Stimulated activated CD4-positive, alpha-beta T cell treated with anti-CD3 and anti-CD28 coated beads, TNF-alpha, amount 100 ng/mL, for 1 hour (primary cell): ENCODE results near the gene HOXB1.

Source experiments
- DNase-seq, 3 donors: peaks; one replicate each; pipeline ENCODE4 v3.0.0-alpha.2; 2020; ENCODE audit warnings: low read depth in 3 of 3, low spot score in 1 of 3

Gene HOXB1

GRCh38 chr17:48530887-48531272 is at the start of gene HOXB1:
Gene HOXB1 (minus strand): TSS chr17:48531011. CDS start chr17:48530904, 107 bp downstream.
- DNase-seq = no peak

GRCh38 chr17:48579760-48580554 is 49.1 kb upstream of the HOXB1 start:
- DNase-seq = no peak

DNA sequence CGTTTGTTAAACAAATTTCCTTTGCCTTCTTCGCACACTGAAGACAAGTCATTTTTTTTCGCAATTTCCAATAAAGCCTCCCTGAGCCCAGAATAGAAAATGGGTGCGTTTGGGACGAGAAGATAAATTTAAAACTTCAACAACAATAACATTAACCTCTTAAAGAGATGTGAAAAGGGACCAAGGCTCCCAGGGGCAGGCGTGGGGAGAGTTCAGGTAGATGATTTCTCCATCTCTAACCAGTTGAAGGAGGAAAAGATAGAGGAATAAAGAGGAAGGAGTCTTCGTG is 48.6 kb upstream of the HOXB1 start:
- DNase-seq = no peak

GRCh38 chr17:48578616-48579470 is 48.0 kb upstream of the HOXB1 start:
- no peak for DNase-seq

DNA sequence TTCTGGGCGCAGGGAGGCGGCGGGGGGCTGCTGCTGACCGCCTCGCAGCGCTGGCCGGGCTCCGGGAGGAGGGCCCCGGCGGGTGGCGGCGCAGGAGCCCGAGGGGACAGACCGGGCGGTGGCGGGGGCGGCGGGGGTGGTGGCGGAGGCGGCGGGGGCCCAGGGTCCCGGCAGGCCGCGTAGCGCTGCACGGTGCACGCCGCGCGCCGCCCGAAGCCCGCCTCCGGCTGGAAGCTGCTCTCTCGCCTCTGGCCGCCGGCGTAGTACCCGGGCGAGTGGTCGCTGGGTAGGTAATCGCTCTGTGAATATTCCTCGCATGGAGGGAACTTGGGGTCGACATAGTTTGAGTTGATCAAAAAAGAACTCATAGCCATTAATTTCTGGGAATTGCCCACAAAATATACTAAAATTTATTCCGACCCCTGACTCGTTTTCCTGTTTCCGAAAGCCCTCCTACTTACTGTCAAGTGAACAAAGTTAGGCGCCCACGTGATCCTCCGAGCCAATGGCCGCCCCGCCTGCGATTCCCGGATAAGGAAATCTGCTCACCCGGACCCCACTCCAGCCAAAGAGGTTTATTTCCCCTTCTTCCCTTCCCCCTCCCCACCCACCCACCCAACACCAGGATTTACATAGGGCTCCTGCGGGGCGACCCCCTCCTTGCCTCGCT is 47.3 kb upstream of the HOXB1 start, which contains the start of gene HOXB4:
TSS of gene HOXB4 (minus strand) at position 405 of the 670 bp plus-strand sequence. CDS start at position 374, 31 bp downstream.
- peak in 1 of 3 donors; percentile 13 for DNase-seq

DNA sequence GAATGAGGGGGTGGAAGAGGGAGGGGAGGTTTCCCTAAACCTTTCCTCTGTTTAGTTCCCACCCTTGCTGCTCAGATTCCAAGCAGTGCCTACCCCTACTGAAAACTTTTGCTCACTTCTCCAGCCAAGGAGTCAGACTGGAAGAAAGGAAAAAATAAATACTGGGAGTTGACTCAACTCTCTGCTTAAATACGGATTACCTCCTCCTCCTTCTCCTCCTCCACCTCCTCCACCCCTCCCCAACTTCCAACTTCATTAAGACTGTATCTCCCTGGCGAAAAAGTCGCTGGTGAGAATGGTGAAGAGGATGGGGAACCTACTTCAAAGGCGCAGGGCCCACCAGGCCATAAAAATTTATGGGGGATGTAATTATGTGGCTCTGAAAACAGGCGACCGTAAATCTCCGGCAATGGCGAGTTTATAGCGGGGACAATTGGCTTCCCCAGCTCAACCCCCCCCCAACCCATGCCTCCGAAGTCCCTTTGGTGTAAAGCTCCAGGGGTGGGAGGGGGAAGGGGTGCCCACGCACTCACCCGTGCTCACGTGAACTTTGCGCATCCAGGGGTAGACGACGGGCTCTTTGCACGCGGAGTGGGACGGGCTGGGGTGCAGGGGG is 46.6 kb upstream of the HOXB1 start:
- no peak for DNase-seq

DNA sequence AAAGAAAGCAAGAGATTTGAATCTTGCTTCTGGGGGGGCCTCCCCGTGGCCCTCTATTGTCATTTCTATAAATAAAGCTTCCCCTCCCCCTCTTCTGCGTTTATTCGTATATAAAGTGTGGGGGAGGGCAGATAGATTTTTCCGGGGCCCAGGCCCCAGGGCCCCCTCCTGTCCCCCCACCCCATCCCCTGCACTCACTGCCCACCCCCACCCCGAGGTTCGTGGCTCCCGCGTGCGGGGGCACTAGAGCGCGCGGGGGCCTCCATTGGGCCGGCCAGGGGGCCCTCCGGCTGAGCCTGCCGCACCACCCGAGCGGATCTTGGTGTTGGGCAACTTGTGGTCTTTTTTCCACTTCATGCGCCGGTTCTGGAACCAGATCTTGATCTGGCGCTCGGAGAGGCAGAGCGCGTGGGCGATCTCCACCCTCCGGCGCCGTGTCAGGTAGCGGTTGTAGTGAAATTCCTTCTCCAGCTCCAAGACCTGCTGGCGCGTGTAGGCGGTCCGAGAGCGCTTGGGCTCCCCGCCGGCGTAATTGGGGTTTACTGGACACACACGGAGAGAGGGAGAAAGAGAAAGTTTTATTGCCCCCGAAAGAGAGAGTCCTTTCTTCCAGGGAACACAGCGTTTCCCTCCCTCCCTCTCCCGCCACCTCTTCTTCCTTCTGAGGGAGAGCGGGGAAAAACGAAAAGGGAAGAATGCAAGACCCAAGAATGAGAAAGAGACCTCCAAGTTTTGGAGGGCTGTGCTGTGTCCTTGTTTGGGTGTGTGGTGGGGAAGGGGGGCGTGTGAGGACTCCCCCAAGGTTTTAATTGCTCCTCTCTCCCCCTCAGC is 45.9 kb upstream of the HOXB1 start:
- no peak for DNase-seq

- DNase-seq = no peak
Measured at GRCh38 chr17:48575673-48576478, 45.1 kb upstream of the HOXB1 start.

DNA sequence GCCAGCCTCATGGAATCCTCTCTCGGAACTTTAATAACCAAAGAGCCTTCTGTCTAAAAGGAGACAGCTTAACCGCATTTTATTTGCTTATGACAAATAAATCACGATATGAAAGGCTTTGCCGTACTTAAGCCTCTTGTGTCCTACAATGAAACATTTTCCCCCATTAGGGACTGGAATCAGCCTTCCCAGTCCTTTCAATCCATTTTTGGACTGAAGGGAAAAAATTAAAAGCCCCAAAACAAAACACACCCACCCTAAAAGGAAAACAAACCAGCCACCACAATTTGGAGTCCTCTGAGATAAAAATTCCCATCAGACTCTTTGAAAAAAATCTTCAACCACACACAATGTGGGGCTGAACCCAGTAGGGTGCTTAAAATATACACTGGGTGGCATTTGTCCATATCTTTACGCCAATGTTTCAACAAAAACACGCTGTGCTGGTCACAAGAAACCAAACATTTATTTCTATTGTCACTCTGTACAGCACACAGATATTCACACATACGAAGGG is 44.3 kb upstream of the HOXB1 start:
- DNase-seq = no peak

- no peak for DNase-seq
Measured at GRCh38 chr17:48574505-48575065, 43.8 kb upstream of the HOXB1 start.

- DNase-seq = no peak
Measured at GRCh38 chr17:48571826-48572417, 41.1 kb upstream of the HOXB1 start.

DNA sequence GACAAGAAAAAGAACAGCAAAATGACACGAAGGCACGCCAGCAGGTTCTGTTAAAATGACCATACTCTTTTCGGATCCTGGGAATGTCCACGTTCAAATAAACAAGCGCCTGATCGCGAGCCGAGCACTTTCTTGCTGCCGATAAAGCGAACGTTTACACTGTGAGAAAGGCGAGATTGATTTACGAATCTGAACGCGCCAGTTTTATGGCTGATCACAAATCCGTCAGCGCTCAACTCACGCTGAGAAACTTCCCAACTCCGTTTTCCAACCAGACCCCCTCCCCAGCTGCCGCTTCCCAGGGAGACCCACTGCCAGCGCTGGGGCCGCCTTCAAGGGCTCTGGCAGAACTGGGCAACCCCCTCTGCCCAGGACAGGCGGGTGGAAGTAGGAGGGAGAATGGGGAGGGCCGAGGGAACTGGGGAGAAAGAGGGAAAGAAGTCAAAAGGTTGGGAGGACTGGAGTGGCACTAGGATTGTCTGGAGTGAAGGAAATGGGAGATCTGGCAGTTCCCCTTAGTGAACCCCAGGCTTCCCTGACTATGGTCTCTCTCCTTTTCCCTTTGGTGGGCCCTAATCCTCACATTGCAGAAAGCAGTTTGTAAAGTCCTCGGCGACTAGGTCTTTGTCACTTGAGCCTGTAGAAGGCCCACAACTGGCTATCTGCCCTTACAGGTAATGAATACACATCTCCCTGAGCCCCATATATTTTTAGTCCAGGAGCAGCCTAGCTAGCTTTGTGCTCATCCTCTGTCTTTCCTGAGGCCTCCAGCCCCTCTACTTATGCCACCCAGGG is 40.4 kb upstream of the HOXB1 start:
- DNase-seq = no peak

DNA sequence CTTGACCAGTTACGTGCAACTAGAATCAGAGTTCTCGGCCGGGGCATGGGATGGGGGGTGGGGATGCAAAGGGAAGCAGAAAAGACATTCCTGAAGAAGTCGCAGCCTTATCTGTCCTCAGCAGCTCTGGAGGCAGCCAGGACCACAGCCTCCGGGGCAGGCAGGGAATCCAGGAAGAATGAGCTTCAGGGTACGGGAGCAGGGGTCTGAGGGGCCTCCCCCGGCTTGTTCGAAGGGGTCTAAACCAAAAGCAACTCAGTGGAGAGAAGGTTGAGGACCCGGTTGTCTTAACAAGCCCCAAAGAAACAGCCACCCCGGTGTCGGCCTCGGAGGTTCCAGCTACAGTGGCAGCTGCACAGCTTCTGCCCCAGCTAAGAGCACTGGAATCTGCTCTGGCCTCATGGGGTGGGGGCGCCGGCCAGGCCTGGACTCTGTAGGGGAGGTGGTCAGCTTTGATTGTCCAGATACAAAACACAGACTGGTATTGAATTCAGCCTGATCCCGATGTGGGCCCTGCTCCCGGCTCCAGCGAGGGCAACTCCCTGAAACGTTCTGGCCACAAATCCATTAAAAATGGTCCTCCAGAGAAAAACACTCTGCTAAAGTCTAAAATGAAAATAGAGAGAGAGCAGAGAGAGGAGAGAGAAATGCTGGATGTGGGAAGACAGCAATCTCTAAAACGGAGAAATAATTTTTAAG is 39.7 kb upstream of the HOXB1 start:
- no peak for DNase-seq

DNA sequence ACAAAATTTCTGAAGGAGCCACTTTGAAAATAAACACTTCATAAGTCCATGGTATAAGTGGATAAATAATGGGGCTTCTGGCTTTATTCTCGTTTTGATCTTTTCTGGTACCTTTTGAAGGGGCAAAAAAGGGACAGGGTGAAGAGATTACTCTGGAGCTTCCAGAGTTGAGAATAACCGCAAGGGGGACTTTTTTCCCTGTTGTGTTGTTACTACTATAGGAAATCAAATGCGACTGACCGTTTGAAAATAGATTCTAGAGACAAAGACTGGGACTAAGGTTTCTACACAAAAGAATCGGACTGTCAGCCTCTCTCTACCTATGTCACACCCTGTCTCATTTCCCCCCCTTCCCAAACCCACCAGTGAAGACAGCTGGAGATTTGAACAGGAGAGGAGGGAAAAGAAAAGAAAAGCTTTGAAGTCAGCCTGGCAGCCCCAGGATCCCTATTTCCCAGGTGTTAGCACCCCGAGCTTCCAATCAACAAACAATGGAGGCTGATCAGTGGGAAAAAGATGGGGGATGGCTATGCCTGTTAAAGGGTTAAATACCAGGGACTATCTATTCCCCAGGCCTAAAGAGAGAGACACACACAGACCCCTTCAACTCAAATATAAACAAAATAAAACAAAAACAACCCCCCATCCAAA is 39.0 kb upstream of the HOXB1 start:
- no peak for DNase-seq

- DNase-seq = no peak
Measured at GRCh38 chr17:48569240-48569582, 38.4 kb upstream of the HOXB1 start.

DNA sequence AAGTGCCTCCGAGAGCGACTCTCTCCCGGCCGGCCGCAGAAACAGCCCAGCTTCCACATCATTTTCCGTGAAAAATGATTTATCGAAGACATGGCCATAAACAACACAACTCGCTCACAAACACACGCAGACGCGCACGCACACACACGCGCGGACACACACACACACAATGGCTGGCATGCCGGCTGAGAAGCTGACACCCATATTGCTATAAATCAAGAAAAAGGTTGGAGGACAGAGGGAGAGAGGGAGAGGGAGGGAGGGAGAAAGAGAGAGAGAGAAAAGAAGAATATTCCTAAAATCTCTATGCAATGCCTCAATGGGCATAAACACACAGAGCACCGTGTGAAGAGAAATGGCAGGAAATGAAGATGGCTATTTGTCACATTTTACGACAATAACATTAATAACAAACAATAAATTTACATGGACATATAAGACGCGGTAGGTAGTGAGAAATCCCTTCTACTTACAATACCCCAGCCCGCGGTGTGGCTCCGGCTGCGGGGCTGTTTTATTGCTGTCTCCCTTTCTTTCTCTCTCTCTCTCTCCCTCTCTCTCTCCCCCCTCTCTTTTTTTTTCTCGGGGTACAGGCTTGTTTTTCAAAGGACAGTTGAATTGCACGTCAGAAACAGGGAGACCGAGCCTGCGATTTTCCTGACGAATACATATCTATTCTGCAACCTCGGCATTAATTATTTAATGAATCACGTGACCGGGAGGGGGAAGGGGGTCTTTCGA is 37.9 kb upstream of the HOXB1 start:
- no peak for DNase-seq
